Body of pancreas (tissue), 4 donors: ENCODE data around the gene FCHO1. TPM values are rescaled to one million over a fixed set of nuclear protein-coding genes. Genes with fewer than 3 reads are reported as not detected.

Experiments used
- ATAC-seq: fragments of 150-250 bp; one replicate; pipeline ENCODE4 v1.9.1; 2016
- DNase-seq, 4 donors: peaks; one replicate each; pipeline ENCODE4 v3.0.0-alpha.2; 2019
- H3K27ac ChIP-seq, 4 donors: fragments of 200-600 bp; sonication (generic); 1 replicate in 3 of 4; 2 replicates in 1 of 4; pipeline versions ENCODE4 v1.5.1 to v1.6.1; 2016 to 2019; ENCODE audit warnings: mild to moderate bottlenecking in 1 of 4, mixed read lengths in 1 of 4, moderate library complexity in 1 of 4
- H3K27me3 ChIP-seq, 2 donors: fragments of 200-600 bp; sonication (generic); one replicate each; pipeline ENCODE4 v1.6.0; 2016; ENCODE audit warnings: mild to moderate bottlenecking in 1 of 2
- H3K36me3 ChIP-seq, 2 donors: fragments of 200-600 bp; sonication (generic); replicated peaks in 1 of 2; 2 replicates each; pipeline ENCODE4 v1.5.1; 2016; ENCODE audit warnings: low read depth in 2 of 2; ENCODE audit not compliant: insufficient read depth in 1 of 2
- H3K4me1 ChIP-seq: fragments of 200-600 bp; sonication (generic); one replicate; pipeline ENCODE4 v1.6.0; 2016
- H3K4me3 ChIP-seq, 2 donors: fragments of 200-600 bp; sonication (generic); 1 replicate in 1 of 2; 2 replicates in 1 of 2; pipeline ENCODE4 v1.5.1; 2016 to 2019
- H3K9me3 ChIP-seq, 3 donors: fragments of 200-600 bp; sonication (generic); 1 replicate in 2 of 3; 2 replicates in 1 of 3; pipeline ENCODE4 v1.5.1; 2016
- POLR2A ChIP-seq, 3 donors: fragments of 450-650 bp; IDR thresholded peaks; one replicate each; pipeline ENCODE4 v1.6.1; 2016; ENCODE audit warnings: antibody characterized with exemption in 3 of 3, mild to moderate bottlenecking in 2 of 3
- WGBS, 2 donors: methylation state at CpG; one replicate each; pipeline ENCODE4 v1.1.5; 2017; 5-methylcytosine and 5-hydroxymethylcytosine counted together
- intact Hi-C: fragments of 100-400 bp; cut with DNase I; formaldehyde crosslinking; loops from one replicate; pipeline ENCODE4 v1.15.1; 2023
- total RNA-seq, 2 donors: library from RNA; depleted of rRNA; stranded (reverse); fragments of >200 nt; gene quantifications; one replicate each; pipeline ENCODE4 v1.1.0, GENCODE V29; 2016
- TF ChIP-seq, protein P1 (sequence below), 7 experiments: fragments of 450-650 bp in 4 of 7; fragments of 200-600 bp in 3 of 7; sonication (generic) in 3 of 7; IDR thresholded peaks; one replicate each; pipeline ENCODE4 v1.5.1; 2016 to 2019; ENCODE audit warnings: antibody characterized with exemption in 7 of 7

The FCHO1 gene
- total RNA-seq, 2 donors from 2014 or later = 1.6 TPM; not detected in 1

DNA sequence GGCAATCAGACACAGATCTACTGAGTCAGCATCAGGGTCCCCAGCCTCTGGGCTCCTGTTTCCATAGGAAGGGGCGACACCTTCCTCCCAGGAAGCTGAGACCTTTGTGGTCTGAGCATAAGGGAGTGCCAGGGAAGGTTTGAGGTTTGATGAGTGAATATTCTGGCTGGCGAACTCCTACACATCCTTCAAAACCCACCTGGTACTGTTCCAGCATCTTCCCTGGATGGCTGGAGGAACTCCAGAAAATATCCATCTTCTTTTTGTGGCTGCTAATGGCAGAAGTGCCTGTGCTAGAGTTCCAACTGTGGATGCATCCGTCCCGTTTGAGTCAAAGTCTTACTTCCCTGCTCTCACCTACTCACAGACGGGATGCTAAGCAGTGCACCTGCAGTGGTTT lies 60.8 kb downstream of the FCHO1 start:
- Histone ChIP-seq H3K36me3 (no peaks in the 10 kb centered on the region), H3K4me3 (no peak overlapping the region), H3K9me3 (no peaks in the 10 kb centered on the region), H3K27ac (no peak overlapping the region), H3K27me3 (no peaks in the 10 kb centered on the region), H3K4me1 (no peaks in the 10 kb centered on the region)
- intact Hi-C loops = no loop called here
- ATAC-seq = no peak
- 67 to 73% methylated on average over 5 of the region's 5 CpGs for WGBS, 2 donors
- DNase-seq = no peak
- no peak for TF ChIP-seq POLR2A (IDR thresholded peaks at IDR 0.05)
- TF ChIP-seq, protein P1, sequence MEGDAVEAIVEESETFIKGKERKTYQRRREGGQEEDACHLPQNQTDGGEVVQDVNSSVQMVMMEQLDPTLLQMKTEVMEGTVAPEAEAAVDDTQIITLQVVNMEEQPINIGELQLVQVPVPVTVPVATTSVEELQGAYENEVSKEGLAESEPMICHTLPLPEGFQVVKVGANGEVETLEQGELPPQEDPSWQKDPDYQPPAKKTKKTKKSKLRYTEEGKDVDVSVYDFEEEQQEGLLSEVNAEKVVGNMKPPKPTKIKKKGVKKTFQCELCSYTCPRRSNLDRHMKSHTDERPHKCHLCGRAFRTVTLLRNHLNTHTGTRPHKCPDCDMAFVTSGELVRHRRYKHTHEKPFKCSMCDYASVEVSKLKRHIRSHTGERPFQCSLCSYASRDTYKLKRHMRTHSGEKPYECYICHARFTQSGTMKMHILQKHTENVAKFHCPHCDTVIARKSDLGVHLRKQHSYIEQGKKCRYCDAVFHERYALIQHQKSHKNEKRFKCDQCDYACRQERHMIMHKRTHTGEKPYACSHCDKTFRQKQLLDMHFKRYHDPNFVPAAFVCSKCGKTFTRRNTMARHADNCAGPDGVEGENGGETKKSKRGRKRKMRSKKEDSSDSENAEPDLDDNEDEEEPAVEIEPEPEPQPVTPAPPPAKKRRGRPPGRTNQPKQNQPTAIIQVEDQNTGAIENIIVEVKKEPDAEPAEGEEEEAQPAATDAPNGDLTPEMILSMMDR (IDR thresholded peaks at IDR 0.05) = no peak

DNA sequence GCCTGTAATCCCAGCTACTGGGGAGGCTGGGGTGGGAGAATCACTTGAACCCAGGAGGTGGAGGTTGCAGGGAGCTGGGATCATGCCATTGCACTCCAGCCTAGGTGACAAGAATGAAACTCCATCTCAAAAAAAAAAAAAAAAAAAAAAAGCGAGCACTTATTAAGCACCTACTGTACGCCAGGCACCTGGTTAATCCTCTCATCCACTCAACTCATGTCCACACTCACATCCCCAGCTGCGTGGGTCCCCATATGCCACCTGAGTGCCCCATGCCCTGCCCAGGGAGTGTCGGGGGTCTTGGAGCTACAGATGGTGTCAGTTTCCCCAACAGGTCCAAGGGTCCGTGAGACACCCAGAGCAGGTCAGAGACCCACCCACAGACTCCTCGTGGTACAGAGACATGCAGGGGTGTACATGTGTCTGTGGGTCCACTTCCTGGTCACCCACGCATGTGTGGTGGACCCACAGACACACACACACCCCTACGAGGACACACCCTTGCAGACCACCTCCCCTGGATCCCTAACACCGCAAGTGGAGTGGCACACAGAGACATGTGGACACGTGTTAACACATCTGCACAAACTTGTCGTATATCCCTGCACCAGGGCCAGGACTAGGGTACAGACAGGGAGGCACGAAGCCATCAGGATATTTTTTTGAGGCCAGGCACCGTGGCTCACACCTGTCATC lies 66.5 kb downstream of the FCHO1 start:
- Histone ChIP-seq H3K27me3 (no peaks in the 10 kb centered on the region), H3K9me3 (no peaks in the 10 kb centered on the region), H3K4me3 (no peak overlapping the region), H3K27ac (no peak overlapping the region), H3K36me3 (no peaks in the 10 kb centered on the region), H3K4me1 (no peaks in the 10 kb centered on the region)
- DNase-seq = no peak
- TF ChIP-seq, protein P1 (IDR thresholded peaks at IDR 0.05) = no peak
- TF ChIP-seq POLR2A (IDR thresholded peaks at IDR 0.05) = no peak
- no peak for ATAC-seq
- WGBS, 2 donors = 68 to 81% methylated on average over 5 to 13 of the region's 13 CpGs
- intact Hi-C loops = no loop called here

DNA sequence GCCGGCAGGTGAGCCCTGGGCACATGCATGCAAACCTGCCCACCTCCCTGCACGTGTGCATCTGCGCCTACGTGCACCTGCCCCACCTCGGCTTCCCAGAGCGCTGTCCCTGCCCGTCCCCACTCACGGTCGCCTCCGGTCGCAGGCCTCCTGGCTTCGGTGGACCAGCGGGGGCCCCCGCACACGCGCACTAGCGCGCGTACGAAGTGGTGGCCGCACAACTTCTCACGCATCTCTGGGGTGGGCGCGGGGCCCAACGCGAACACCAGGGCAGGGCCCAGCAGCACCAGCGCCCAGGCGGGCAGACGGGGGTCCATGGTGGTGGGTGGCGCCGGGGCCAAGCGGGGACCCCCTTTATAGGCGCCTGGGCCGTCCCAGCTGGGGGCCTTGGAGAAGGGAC lies 69.9 kb downstream of the FCHO1 start, which contains the start of gene INSL3:
TSS of gene INSL3 (minus strand) at position 330 of the 400 bp plus-strand sequence. CDS start at position 317, 13 bp downstream.
- WGBS, 2 donors = 40 to 53% methylated on average over 1 to 26 of the region's 34 CpGs
- TF ChIP-seq POLR2A (IDR thresholded peaks at IDR 0.05) = no peak
- TF ChIP-seq, protein P1 (IDR thresholded peaks at IDR 0.05) = no peak
- DNase-seq (no peak), ATAC-seq (no peak)
- intact Hi-C loops = no loop called here
- no peaks in the 10 kb centered on the region for H3K4me1 ChIP-seq
- H3K27ac ChIP-seq = no peak within 1 kb of the TSS
- no peaks in the 10 kb centered on the region for H3K9me3 ChIP-seq
- no peaks in the 10 kb centered on the region for H3K27me3 ChIP-seq
- H3K36me3 ChIP-seq = no peaks in the 10 kb centered on the region
- H3K4me3 ChIP-seq = no peak within 1 kb of the TSS

DNA sequence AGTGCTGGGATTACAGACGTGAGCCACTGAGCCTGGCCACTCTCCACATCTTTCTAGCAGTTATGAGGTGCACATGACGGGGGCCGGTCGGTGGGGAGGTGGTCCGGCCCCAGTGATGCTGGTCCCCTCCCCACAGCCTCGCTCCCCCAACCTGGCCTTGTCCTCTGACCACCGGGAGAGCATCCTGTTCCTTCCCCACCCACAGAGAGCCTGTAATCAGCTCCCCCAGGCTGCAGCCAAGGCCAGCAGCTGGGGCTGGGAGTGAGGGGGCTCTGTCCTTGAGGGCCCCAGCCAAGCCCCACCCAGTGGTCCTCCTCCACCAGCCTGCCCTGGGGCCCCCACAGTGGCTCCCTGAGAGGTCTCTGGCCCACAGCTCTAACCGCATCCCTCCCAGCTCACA lies 73.1 kb downstream of the FCHO1 start:
- Histone ChIP-seq H3K27ac (no peak overlapping the region), H3K27me3 (no peaks in the 10 kb centered on the region), H3K9me3 (no peaks in the 10 kb centered on the region), H3K4me1 (no peaks in the 10 kb centered on the region), H3K36me3 (no peaks in the 10 kb centered on the region), H3K4me3 (no peak overlapping the region)
- ATAC-seq = no peak
- DNase-seq = no peak
- TF ChIP-seq, protein P1 (IDR thresholded peaks at IDR 0.05) = no peak
- TF ChIP-seq POLR2A (IDR thresholded peaks at IDR 0.05) = no peak
- intact Hi-C loops = no loop called here
- 54 to 55% methylated on average over 4 to 8 of the region's 8 CpGs for WGBS, 2 donors
